HG02884 (cell line): ENCODE results near the gene METTL1.
"Not testable (repeated sequence)": the region's sequence is repeated elsewhere in the genome, so short reads cannot be mapped to it uniquely, and the experiment has no call there.

Experiments
- ATAC-seq: cut with Tn5 transposase; IDR thresholded peaks from one replicate; pipeline ENCODE4 v1.9.1; 2021; ENCODE audit warnings: mild to moderate bottlenecking, moderate library complexity; ENCODE audit not compliant: unreplicated experiment

The METTL1 gene

GRCh38 chr12:57726151-57726883, 45.6 kb downstream of the METTL1 start:
- no peak for ATAC-seq

- ATAC-seq: no peak
Observed at GRCh38 chr12:57725851-57726150, 46.1 kb downstream of the METTL1 start.

GRCh38 chr12:57724936-57725740, 46.8 kb downstream of the METTL1 start:
- no peak for ATAC-seq

- no peak for ATAC-seq
Observed at GRCh38 chr12:57724003-57724935, 47.6 kb downstream of the METTL1 start.

GRCh38 chr12:57723630-57723962, 48.3 kb downstream of the METTL1 start:
- no peak for ATAC-seq

- ATAC-seq: no peak
Observed at GRCh38 chr12:57722716-57723629, 48.9 kb downstream of the METTL1 start.

- ATAC-seq: not testable (repeated sequence)
Observed at GRCh38 chr12:57721846-57722608, 49.9 kb downstream of the METTL1 start.

- ATAC-seq: no peak
Observed at GRCh38 chr12:57720606-57721595, 51.0 kb downstream of the METTL1 start.

GRCh38 chr12:57719777-57720605, 51.9 kb downstream of the METTL1 start:
- no peak for ATAC-seq

GRCh38 chr12:57718641-57719528, 53.0 kb downstream of the METTL1 start:
- ATAC-seq: no peak
